Chondrocyte (in vitro differentiated cells): ENCODE data around the gene NLRP12. TPM values are rescaled to one million over a fixed set of nuclear protein-coding genes. Genes with fewer than 3 reads are reported as not detected.
A peak's percentile ranks its signal among the peaks of the same experiment; 100 is the strongest.
"Not testable (repeated sequence)": the region's sequence is repeated elsewhere in the genome, so short reads cannot be mapped to it uniquely, and the experiment has no call there.

Experiments used
- DNase-seq: peaks from one replicate; pipeline ENCODE4 v3.0.0; 2021; ENCODE audit warnings: mixed read lengths, low spot score
- H3K27ac Mint-ChIP-seq: one replicate; pipeline ENCODE4 v1.8.0; 2021; ENCODE audit warnings: mild to moderate bottlenecking, moderate library complexity, mixed read lengths; ENCODE audit not compliant: unreplicated experiment
- H3K27me3 Mint-ChIP-seq: 2 replicates; pipeline ENCODE4 v1.8.0; 2021; ENCODE audit warnings: low read depth, mixed read lengths
- H3K36me3 Mint-ChIP-seq: 2 replicates; pipeline ENCODE4 v1.8.0; 2021; ENCODE audit warnings: low read depth, mixed read lengths
- H3K4me1 Mint-ChIP-seq: 2 replicates; pipeline ENCODE4 v1.8.0; 2021; ENCODE audit warnings: low read depth, mild to moderate bottlenecking, mixed read lengths
- H3K4me3 Mint-ChIP-seq: one replicate; pipeline ENCODE4 v1.8.0; 2021; ENCODE audit warnings: mild to moderate bottlenecking, moderate library complexity, mixed read lengths; ENCODE audit not compliant: unreplicated experiment
- H3K9me3 Mint-ChIP-seq: 2 replicates; pipeline ENCODE4 v1.8.0; 2021; ENCODE audit warnings: low read depth, mixed read lengths
- CTCF ChIP-seq: fragments of 200-600 bp; sonication (generic); IDR thresholded peaks from 2 replicates; pipeline ENCODE4 v1.5.0; 2021; ENCODE audit warnings: antibody characterized with exemption, mild to moderate bottlenecking, moderate library complexity
- microRNA-seq: library from miRNA; unstranded; fragments of <30 nt; microRNA quantifications from one replicate; pipeline ENCODE4 v1.2.0, GENCODE V29; 2020; ENCODE audit warnings: borderline number of aligned reads
- total RNA-seq: library from RNA; stranded (reverse); gene quantifications from 3 replicates; pipeline ENCODE4 v1.2.1, GENCODE V29; 2021

NLRP12 gene
- total RNA-seq, 1 donor from 2014 or later, result not detected

GRCh38 chr19:53773999-53774398 is 50.1 kb downstream of the NLRP12 start:
- H3K9me3 Mint-ChIP-seq, result no peaks in the 10 kb centered on the region
- DNase-seq, result no peak
- no peak overlapping the region for H3K27ac Mint-ChIP-seq
- no peak for TF ChIP-seq CTCF
- H3K27me3 Mint-ChIP-seq, result peaks cover 2% of the 10 kb centered on the region
- no peaks in the 10 kb centered on the region for H3K36me3 Mint-ChIP-seq
- no peak overlapping the region for H3K4me3 Mint-ChIP-seq
- H3K4me1 Mint-ChIP-seq, result peaks cover 2% of the 10 kb centered on the region

- H3K36me3 Mint-ChIP-seq, result no peaks in the 10 kb centered on the region
These were observed 51.2 kb downstream of the NLRP12 start for GRCh38 chr19:53772943-53773342.

GRCh38 chr19:53771144-53771543 is 53.0 kb downstream of the NLRP12 start:
- TF ChIP-seq CTCF, result no peak
- no peak for DNase-seq
- Mint-ChIP-seq H3K9me3 (peaks cover 6% of the 10 kb centered on the region), H3K36me3 (no peaks in the 10 kb centered on the region), H3K27ac (no peak overlapping the region), H3K27me3 (peaks cover 2% of the 10 kb centered on the region), H3K4me3 (no peak overlapping the region), H3K4me1 (peaks cover 2% of the 10 kb centered on the region)

More at GRCh38 chr19:53772943-53773342, 51.2 kb downstream of the NLRP12 start:
- no peak for DNase-seq
- no peak overlapping the region for H3K27ac Mint-ChIP-seq
- H3K4me3 Mint-ChIP-seq, result no peak overlapping the region
- H3K27me3 Mint-ChIP-seq, result peaks cover 2% of the 10 kb centered on the region
- TF ChIP-seq CTCF, result peak; percentile 78
- no peaks in the 10 kb centered on the region for H3K9me3 Mint-ChIP-seq
- H3K4me1 Mint-ChIP-seq, result peaks cover 2% of the 10 kb centered on the region

- peaks cover 12% of the 10 kb centered on the region for H3K9me3 Mint-ChIP-seq
- not testable (repeated sequence) for H3K27ac Mint-ChIP-seq, H3K36me3 Mint-ChIP-seq, H3K27me3 Mint-ChIP-seq, H3K4me3 Mint-ChIP-seq, H3K4me1 Mint-ChIP-seq
- DNase-seq, result peak; percentile 41
These were observed 54.3 kb downstream of the NLRP12 start for GRCh38 chr19:53769696-53770309.

- Mint-ChIP-seq H3K4me1 (peaks cover 2% of the 10 kb centered on the region), H3K27me3 (no peaks in the 10 kb centered on the region), H3K9me3 (peaks cover 17% of the 10 kb centered on the region), H3K27ac (no peak overlapping the region), H3K4me3 (no peak overlapping the region), H3K36me3 (no peaks in the 10 kb centered on the region)
- no peak for TF ChIP-seq CTCF
- DNase-seq, result peak; percentile 71
These were observed 55.7 kb downstream of the NLRP12 start for GRCh38 chr19:53768401-53768800.

GRCh38 chr19:53758991-53759390 is 65.1 kb downstream of the NLRP12 start:
- DNase-seq, result peak; percentile 15
- H3K9me3 Mint-ChIP-seq, result peaks cover 17% of the 10 kb centered on the region
- H3K4me1 Mint-ChIP-seq, H3K4me3 Mint-ChIP-seq, H3K27me3 Mint-ChIP-seq, H3K36me3 Mint-ChIP-seq, H3K27ac Mint-ChIP-seq: not testable (repeated sequence)

Small RNA genes lying within 50 kb of the gene (microRNA-seq; reads per million reads assigned to microRNA genes)
- gene MIR1283-2 (not detected), gene MIR371A (not detected), gene MIR372 (not detected), gene MIR373 (not detected), gene MIR516A1 (not detected), gene MIR516A2 (not detected), gene MIR519A1 (not detected), gene MIR521-1 (not detected), gene MIR522 (not detected), gene MIR527 (not detected)

Other genes with a start within 250 kb of the NLRP12 start
- gene DPRX, start 192.3 kb downstream of the NLRP12 start, total RNA-seq, result not detected in 3 replicates
- gene MYADM, start 43.6 kb upstream of the NLRP12 start, total RNA-seq, result 184 to 293 TPM (median 292 TPM) in 3 replicates
- gene PRKCG, start 57.9 kb upstream of the NLRP12 start, total RNA-seq, result 0.15 to 0.56 TPM in 2 of 3 replicates, not detected in the other
- gene CACNG7, start 85.0 kb upstream of the NLRP12 start, total RNA-seq, result not detected in 3 replicates
- gene CACNG8, start 138.6 kb upstream of the NLRP12 start, total RNA-seq, result 0.05 TPM in 1 of 3 replicates, not detected in the others
- gene CACNG6, start 167.3 kb upstream of the NLRP12 start, total RNA-seq, result not detected in 3 replicates
- not detected in 3 replicates for gene VSTM1, start 239.6 kb upstream of the NLRP12 start, total RNA-seq